Ishikawa (cell line): ENCODE measurements around the gene RNF157.

Source experiments
- CEBPB ChIP-seq: IDR thresholded peaks from 2 replicates; pipeline ENCODE4 v1.6.1; 2012
- CREB1 ChIP-seq: IDR thresholded peaks from 2 replicates; pipeline ENCODE4 v1.6.1; 2012; ENCODE audit warnings: low read depth
- EGR1 ChIP-seq: IDR thresholded peaks from 2 replicates; pipeline ENCODE4 v1.6.1; 2012
- EP300 ChIP-seq: IDR thresholded peaks from 2 replicates; pipeline ENCODE4 v1.6.1; 2012; ENCODE audit warnings: borderline replicate concordance
- FOXM1 ChIP-seq: IDR thresholded peaks from 2 replicates; pipeline ENCODE4 v1.6.1; 2012; ENCODE audit warnings: low read depth, borderline replicate concordance
- NFIC ChIP-seq: IDR thresholded peaks from 2 replicates; pipeline ENCODE4 v1.6.1; 2012
- RAD21 ChIP-seq: IDR thresholded peaks from 2 replicates; pipeline ENCODE4 v1.6.1; 2012; ENCODE audit warnings: low read depth
- TAF1 ChIP-seq: IDR thresholded peaks from 2 replicates; pipeline ENCODE4 v1.6.1; 2012; ENCODE audit warnings: low read depth, mild to moderate bottlenecking
- TCF12 ChIP-seq: IDR thresholded peaks from 2 replicates; pipeline ENCODE4 v1.6.1; 2012; ENCODE audit warnings: low read depth
- TEAD4 ChIP-seq: IDR thresholded peaks from 2 replicates; pipeline ENCODE4 v1.6.1; 2012
- YY1 ChIP-seq: IDR thresholded peaks from 2 replicates; pipeline ENCODE4 v1.6.1; 2012; ENCODE audit warnings: low read depth
- ZBTB7A ChIP-seq: IDR thresholded peaks from 2 replicates; pipeline ENCODE4 v1.6.1; 2012; ENCODE audit warnings: low read depth
- TF ChIP-seq, protein P1 (sequence below): IDR thresholded peaks from 2 replicates; pipeline ENCODE4 v1.6.1; 2012
- TF ChIP-seq, protein P2 (sequence below): IDR thresholded peaks from 2 replicates; pipeline ENCODE4 v1.6.1; 2012
- TF ChIP-seq, protein P3 (sequence below): IDR thresholded peaks from 2 replicates; pipeline ENCODE4 v1.6.1; 2012; ENCODE audit warnings: low read depth, mild to moderate bottlenecking

Gene RNF157

GRCh38 chr17:76102944-76103273 lies 137.4 kb downstream of the RNF157 start:
- TF ChIP-seq CEBPB: no peak
- TF ChIP-seq, protein P1, sequence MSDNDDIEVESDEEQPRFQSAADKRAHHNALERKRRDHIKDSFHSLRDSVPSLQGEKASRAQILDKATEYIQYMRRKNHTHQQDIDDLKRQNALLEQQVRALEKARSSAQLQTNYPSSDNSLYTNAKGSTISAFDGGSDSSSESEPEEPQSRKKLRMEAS: no peak
- no peak for TF ChIP-seq EGR1
- no peak for TF ChIP-seq TEAD4
- TF ChIP-seq, protein P2, sequence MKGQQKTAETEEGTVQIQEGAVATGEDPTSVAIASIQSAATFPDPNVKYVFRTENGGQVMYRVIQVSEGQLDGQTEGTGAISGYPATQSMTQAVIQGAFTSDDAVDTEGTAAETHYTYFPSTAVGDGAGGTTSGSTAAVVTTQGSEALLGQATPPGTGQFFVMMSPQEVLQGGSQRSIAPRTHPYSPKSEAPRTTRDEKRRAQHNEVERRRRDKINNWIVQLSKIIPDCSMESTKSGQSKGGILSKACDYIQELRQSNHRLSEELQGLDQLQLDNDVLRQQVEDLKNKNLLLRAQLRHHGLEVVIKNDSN: no peak
- no peak for TF ChIP-seq RAD21
- TF ChIP-seq, protein P3, sequence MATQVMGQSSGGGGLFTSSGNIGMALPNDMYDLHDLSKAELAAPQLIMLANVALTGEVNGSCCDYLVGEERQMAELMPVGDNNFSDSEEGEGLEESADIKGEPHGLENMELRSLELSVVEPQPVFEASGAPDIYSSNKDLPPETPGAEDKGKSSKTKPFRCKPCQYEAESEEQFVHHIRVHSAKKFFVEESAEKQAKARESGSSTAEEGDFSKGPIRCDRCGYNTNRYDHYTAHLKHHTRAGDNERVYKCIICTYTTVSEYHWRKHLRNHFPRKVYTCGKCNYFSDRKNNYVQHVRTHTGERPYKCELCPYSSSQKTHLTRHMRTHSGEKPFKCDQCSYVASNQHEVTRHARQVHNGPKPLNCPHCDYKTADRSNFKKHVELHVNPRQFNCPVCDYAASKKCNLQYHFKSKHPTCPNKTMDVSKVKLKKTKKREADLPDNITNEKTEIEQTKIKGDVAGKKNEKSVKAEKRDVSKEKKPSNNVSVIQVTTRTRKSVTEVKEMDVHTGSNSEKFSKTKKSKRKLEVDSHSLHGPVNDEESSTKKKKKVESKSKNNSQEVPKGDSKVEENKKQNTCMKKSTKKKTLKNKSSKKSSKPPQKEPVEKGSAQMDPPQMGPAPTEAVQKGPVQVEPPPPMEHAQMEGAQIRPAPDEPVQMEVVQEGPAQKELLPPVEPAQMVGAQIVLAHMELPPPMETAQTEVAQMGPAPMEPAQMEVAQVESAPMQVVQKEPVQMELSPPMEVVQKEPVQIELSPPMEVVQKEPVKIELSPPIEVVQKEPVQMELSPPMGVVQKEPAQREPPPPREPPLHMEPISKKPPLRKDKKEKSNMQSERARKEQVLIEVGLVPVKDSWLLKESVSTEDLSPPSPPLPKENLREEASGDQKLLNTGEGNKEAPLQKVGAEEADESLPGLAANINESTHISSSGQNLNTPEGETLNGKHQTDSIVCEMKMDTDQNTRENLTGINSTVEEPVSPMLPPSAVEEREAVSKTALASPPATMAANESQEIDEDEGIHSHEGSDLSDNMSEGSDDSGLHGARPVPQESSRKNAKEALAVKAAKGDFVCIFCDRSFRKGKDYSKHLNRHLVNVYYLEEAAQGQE: no peak
- TF ChIP-seq TAF1: no peak
- no peak for TF ChIP-seq FOXM1
- TF ChIP-seq YY1: no peak
- TF ChIP-seq NFIC: no peak
- TF ChIP-seq TCF12: no peak
- no peak for TF ChIP-seq EP300
- TF ChIP-seq ZBTB7A: no peak
- no peak for TF ChIP-seq CREB1

DNA sequence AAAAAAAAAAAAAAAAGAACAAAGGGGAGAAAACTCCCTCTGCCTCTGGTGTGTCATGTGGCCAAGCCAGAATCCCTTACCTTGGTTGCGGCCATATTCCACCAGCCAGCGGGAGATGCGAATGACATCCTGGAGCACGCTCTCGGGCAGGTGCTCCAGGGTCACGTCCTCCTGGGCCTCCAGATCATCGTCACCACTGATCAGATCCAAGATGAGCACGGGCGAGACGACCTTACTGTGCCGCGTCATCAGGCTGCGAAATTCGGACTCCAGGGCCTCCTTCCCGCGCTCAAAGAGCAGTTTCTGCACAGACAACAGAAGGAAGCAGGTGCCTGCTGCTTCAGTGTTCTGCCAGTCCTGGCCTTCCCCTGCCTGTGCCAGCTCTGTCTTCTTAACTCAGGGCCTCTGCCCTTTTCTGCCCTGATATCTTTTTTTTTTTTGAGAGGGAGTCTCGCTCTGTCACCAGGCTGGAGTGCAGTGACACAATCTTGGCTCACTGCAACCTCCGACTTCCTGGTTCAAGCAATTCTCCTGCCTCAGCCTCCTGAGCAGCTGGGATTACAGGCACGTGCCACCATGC lies 142.5 kb downstream of the RNF157 start:
- TF ChIP-seq EP300 (no peak), TCF12 (no peak), TEAD4 (no peak), RAD21 (no peak), ZBTB7A (no peak), EGR1 (no peak)
- TF ChIP-seq, protein P3: no peak

GRCh38 chr17:76095943-76096342 lies 144.3 kb downstream of the RNF157 start:
- TF ChIP-seq EP300: no peak
- TF ChIP-seq, protein P1: no peak
- no peak for TF ChIP-seq TAF1
- TF ChIP-seq ZBTB7A: no peak
- TF ChIP-seq, protein P3: no peak

DNA sequence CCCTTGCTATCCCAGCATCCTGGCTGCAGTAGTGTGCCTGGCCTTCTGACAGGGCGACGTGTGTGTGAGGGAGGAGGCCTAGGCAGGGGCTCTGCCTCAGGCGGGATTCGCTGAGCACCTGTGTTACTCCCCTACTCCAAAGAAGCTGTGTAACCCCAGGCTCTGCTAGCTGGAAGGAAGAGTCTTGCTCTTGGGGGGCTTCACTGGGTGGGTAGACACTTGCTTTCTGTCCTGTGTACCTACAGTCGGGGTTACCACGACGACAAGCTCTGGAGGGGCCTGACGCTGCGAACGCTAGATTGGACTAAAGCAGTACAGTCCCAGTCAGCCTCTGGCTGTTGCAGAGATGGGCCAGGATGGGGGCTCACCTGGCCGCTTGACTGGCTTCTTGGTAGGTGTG lies 146.2 kb downstream of the RNF157 start:
- TF ChIP-seq CREB1: no peak
- TF ChIP-seq ZBTB7A: no peak
- TF ChIP-seq NFIC: no peak
- TF ChIP-seq CEBPB: no peak
- TF ChIP-seq, protein P2: no peak
- TF ChIP-seq EGR1: no peak
- no peak for TF ChIP-seq TEAD4
- no peak for TF ChIP-seq EP300
- TF ChIP-seq, protein P3: no peak
- no peak for TF ChIP-seq TAF1
- TF ChIP-seq, protein P1: no peak
- TF ChIP-seq FOXM1: no peak
- no peak for TF ChIP-seq RAD21
- no peak for TF ChIP-seq YY1
- no peak for TF ChIP-seq TCF12
